NCI-H446 treated with DMSO at 0.1 percent for 48 hours (cell line): ENCODE measurements around the gene MRPL57.
"Not testable (repeated sequence)": the region's sequence is repeated elsewhere in the genome, so short reads cannot be mapped to it uniquely, and the experiment has no call there.

Experiments used
- DNase-seq: peaks from one replicate; lab custom pipeline; 2025; lab: John Stamatoyannopoulos, UW

Gene MRPL57

DNA sequence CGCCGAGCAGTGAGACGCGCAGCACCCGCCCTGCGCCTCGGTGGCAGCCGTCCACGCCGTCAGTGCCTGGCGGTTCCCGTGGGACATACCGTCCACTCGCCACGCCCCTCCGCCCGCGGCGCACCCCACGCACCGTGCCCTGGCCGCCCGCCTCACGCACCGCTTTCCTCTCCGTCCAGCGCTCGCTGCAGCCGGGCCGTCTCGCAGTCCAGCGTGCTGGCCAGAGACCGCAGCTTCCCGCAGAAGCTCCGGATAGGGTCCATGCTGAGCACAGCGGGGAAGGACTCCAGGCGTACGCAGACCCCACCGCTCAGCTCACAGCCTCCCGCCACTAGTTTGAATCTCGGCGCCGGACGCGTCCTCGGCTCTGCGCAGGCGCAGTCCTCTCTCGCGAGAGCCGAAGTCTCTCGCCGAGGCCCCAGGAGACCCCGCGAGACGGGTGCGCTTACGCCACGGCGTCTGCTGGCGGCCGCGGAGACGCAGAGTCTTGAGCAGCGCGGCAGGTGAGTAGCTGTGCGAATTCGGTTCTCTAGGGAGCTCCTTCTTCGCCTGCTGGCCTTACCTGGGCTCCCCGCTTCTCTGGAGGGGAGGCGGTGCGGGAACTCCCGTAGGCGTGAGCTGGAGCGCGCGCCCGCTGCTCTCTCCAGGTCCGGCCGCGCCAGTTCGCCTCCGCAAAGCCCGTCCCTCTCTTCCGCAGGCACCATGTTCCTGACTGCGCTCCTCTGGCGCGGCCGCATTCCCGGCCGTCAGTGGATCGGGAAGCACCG is at the start of gene MRPL57, which contains the start of gene SKA3:
Gene MRPL57, plus strand, starts transcription at position 444 of the 767 bp plus-strand sequence. Its CDS starts 259 bp downstream, at position 703.
Gene SKA3, minus strand, starts transcription at position 338 of the 767 bp plus-strand sequence. Its CDS starts 75 bp downstream, at position 263.
- peak; percentile 86 for DNase-seq

DNA sequence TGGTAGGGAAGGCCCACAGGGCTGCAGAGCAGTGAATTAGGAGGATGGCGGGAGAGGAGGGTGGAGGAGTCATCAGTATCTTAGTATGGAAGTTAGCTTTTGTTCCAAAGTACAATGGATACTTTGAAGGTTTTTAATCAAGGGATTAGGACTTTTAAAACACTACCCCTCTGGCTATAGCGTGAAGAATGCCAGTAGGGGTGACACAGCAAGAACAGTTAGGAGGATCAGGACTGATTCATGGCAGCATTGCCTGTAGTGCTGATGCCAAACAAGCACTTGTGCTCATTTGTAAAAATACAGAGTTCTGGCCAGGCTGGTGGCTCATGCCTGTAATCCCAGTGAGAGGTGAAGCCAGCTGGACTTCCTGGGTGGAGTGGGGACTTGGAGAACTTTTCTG is 46.3 kb upstream of the MRPL57 start:
- no peak for DNase-seq

DNA sequence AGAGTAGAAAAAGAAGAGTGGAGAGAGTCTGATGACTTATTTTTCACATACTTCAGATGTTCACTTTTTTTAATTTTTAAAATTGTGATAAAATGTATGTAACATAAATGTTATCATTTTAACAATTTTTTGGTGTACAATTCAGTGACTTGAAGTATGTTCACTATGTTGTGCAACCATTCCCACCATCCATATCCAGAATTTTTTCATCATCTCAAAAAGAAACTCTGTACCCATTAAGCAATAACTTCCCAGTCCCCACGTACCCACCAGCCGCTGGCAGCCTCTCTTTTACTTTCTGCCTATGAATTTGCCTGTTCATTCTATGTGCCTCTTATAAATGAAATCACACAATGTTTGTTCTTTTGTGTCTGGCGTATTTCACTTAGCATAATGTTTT is 43.4 kb upstream of the MRPL57 start:
- DNase-seq: no peak

DNA sequence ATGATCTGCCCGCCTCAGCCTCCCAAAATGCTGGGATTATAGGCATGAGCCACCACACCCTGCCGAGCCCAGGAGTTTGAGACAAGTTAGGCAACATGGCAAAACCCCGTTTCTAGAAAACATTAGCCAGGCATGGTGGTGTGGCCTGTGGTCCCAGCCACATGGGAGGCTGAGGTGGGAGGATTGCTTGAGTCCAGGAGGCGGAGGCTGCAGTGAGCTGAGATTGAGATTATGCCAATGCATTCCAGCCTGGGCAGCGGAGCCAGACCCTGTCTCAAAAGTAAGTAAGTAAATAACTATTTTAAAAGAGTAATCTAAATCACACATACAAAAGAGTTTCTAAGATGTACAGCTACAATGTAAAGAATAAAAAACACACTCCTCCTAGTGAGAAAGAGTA is 42.0 kb upstream of the MRPL57 start:
- no peak for DNase-seq

DNA sequence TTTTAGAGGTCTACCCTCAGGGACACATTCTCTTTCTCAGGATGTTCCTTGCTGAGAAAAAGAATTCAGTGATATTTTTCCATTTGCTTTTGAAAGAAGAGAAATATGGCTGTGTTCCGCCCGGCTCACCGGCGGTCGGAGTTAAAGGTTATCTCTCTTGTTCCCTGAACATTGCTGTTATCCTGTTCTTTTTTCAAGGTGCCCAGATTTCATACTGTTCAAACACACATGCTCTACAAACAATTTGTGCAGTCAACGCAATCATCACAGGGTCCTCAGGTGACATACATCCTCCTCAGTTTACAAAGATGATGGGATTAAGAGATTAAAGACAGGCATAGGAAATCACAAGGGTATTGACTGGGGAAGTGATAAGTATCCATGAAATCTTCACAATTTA is 40.6 kb upstream of the MRPL57 start:
- DNase-seq: not testable (repeated sequence)

DNA sequence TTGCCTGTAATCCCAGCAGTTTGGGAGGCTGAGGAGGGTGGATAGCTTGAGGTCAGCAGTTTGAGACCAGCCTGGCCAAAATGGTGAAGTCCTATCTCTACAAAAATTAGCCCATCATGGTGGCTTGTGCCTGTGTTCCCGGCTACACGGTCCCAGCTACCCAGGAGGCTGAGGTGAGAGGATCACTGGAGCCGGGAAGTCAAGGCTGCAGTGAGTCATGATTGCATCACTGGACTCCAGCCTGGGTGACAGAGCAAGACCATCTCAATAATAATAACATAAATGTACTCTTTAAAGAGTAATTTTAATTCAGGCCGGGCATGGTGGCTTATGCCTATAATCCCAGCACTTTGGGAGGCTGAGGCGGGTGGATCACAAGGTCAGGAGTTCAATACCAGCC is 38.8 kb upstream of the MRPL57 start:
- no peak for DNase-seq

DNA sequence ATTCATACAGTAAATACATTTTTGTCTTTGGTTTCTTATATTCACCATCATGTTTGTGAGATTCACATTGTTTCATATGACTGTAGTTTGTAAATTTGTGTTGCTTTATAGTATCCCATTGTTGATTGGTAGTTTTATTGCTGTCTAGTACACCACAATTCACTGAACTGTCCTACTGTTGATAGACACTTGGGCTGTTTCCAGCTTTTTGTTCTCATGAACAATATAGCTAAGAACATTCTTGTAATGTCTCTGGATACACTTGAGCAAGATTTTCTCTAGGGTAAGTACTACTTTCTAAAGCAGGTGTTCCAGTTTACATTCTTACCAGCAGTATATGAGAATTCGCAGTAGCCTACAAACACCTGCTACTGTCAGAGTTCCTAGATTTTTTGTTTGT is 37.9 kb upstream of the MRPL57 start:
- no peak for DNase-seq

DNA sequence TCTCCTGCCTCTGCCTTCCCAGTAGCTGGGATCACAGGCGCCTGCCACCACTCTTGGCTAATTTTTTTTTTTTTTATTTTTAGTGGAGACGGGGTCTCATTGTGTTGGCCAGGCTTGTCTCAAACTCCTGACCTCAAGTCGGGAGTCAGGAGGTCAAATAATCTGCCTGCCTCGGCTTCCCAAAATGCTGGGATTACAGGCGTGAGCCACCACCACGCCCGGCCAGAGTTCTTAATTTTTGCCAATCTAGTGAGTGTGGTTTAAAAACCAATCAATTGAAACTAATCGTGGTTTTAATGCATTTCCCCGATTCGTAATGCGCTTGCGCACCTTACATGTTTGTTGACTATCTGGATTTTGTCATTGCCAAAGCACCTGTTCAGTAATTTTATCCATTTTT is 37.1 kb upstream of the MRPL57 start:
- DNase-seq: no peak

DNA sequence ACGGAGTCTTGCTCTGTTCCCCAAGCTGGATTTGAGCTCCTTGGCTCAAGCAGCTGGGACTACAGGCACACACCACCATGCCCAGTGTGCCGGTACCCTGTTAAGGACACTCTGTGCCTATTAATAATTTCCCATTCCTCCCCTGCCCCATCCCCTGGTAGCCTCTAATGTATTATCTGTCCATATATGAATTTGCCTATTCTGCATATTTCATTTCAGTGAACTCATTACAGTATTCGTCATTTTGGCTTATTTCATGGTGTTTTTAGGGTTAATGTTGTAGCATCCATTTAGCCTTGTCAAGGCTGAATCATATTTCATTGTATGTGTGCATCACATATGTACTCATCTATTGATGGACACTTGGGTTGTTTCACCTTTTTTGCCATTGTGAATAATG is 33.7 kb upstream of the MRPL57 start:
- no peak for DNase-seq

DNA sequence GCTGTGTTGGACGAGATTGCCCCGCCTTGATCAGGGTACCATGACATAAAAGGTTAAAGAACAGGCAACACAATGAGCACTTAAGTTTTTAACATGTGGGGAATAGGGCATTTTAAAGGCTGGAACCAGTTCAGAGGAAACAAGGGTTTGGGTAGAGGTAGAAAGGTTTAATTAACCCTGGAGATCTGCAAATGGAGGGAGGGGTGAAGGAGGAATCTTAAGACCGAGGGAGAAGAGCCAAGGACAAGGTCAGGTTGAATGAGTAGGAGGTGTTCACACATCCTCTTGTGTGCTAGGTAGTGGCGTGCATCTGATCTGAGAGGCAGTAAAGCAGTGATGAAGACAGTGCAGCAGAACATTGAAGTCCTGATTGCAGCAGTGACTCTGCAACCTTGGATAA is 28.6 kb upstream of the MRPL57 start:
- DNase-seq: no peak

DNA sequence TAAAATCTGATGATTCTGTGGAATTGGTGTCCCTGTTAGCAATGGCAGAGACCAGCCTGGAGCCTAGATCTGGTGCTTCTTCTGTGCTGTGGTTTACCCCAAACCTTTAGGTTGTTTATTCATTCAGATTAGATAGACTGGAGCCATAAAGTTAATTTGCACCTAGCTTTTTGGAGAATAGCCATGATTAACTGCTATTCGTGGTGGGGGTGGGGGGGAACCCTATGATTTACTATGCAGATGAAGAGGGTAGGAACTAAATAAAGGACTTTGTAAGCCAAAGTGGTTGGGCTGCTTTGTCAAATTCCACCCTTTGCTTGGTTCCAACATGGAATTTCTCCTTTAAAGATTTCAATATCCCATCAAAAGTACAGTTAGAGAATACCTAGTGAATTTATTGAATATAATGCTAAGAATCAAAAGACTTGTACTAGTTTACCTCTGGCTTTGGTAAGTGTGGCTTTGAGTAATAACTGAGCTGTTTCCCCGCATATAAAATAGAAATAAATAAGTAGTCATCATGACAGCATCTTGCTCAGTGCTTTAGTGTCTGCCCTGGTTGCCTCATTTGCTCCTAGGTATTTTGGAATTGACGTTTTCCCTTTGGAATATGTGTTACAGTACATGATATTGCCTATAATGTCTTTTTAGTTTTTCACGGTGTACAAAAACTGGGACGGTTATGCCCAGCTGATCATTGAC is 27.8 kb upstream of the MRPL57 start:
- DNase-seq: no peak

DNA sequence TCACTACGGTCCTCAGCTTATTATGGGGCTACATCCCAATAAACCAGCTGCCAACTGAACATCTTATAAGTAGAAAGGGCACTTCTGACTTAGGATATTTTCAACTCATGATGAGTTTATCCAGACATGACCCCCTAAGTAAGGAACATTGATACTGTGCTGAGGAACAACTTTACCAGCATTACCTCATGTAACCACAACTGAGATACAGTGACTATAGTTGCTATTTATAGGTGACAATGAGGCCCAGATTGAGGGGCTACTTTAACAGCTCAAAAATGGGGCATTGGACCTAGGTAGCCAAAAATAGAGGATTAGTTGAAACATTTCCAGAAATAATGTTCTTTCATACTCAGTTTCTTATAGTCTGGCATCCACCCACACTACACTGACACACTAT is 26.9 kb upstream of the MRPL57 start:
- no peak for DNase-seq

DNA sequence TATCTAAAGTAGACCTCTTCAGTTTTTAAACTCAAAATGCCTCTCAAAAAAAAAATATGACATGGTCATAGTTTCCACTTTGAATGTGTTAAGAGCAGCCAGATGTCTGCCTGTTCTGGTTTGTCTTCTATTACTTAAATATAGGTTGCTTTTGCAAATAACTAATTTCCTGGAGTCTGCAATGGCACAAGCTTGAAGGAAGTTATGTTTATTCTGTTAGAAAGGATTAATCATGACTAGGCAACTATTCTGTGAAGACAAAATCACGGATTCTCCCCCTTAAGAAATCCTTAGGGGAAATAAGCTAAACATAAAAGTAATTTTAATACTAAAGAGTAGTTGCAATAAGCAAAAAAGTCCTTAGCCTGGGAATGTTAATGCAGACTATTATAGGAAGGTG is 26.4 kb upstream of the MRPL57 start:
- DNase-seq: no peak

DNA sequence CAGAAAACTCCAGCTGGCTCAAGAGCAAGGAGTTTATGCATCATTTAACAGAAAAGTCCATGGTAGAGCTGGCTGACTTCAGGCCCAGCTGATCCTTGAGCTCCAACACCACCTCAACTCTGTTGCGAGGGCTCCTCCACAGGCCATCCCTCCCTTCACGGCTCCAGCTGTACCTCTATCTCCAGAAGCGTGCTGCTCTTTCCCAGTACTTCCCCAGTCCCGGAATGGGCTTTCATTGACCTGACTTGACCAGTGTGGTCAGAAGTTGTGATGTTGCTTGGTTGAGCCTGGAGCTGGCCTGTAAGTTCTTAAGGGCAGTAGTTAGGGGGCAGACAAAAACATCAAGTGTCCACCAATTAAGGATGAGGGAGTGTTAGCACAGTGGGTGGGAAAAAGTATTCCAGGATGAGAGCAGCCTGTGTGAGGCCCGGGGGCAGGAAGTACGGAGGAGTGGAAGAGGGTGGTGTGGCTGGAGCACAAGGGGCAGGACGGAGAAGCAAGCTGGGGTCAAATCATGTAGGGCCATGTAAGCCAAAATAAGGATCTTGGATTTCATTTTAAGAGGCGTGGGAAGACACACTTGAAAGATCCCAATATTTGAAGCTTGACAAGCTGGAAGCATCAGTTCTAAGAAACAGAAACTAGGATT is 24.1 kb upstream of the MRPL57 start:
- no peak for DNase-seq

DNA sequence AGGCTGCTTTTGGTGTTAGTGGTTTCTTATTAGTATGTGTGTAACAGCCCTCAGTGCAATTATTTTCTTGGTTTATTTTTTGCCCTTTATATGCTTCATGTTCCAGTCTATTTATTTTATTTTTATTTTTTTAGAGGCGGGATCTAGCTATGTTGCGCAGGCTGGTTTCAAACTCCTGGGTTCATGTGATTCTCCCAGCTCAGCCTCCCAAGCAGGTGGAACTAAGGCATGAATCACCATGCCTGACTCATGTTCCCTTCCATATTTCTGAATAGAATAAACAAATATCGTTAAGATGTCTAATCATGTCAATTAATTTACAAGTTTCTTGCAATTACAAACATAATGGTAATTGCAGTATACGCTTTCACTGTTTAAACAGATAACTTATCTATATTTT is 11.8 kb upstream of the MRPL57 start:
- DNase-seq: no peak

DNA sequence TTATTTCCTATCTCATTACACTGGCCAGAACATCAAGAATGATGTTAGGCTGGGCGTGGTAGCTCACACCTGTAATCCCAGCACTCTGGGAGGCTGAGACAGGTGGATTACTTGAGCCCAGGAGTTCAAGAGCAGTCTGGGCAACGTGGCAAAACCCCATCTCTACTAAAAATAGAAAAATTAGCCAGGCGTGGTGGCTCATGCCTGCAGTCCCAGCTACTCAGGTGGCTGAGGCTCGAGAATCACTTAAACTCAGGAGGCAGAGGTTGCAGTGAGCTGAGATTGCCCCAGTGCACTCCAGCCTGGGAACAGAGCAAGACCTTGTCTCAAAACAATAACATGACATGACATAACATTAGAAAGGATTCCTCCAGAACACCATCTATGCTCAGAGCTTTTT is 10.9 kb upstream of the MRPL57 start:
- DNase-seq: not testable (repeated sequence)

DNA sequence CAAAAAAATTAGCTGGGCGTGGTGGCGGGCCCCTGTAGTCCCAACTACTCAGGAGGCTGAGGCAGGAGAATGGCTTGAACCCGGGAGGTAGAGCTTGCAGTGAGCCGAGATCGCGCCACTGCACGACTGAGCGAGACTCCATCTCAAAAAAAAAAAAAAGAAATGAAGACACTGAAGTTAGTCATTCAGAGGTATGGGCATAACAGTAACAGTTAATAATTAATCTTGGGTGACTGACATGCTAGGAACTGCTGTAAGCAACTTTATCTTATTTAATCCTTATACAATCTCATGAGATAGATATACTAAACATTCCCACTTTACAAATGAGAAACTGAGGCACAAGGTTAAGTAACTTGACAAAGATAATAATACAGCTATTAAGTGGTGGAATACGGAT is 5.0 kb upstream of the MRPL57 start:
- DNase-seq: no peak

DNA sequence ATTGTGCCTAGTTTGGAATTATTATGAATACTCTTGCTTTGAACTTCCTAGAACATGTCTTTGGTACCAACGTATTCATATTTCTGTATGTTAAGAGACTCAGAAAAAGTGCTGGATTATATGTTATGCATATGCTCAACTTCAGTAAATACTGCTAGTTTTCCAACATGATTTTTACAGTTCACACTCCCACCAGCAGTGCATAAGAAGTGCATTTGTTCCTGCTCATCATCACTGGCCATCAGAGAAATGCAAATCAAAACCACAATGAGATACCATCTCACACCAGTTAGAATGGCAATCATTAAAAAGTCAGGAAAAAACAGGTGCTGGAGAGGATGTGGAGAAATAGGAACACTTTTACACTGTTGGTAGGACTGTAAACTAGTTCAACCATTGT is 2.7 kb upstream of the MRPL57 start:
- not testable (repeated sequence) for DNase-seq

DNA sequence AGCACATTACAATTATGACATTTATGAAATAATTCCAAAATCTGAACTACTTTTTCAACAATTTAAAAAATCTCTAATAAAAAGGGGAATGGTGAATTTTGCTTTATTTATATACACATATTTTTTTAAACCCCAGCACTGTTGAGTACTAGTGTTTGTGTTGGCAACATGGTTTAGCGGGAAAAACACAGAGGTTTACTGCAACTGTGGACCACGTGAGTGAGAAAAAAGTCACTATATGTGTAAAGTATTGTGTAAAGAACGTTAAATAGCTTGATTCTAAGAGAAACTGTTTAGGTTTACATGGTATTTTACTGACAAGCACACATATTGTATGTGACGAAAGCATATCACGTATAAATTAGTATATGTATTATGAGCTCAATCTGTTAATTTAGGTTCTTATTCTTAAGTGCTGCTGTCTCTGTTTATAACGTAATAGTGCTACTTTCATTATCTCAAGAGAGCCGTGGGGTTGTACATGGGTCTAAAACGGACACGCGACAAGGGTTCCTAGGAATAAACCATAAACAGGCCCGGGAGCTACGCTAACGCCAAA is 723 bp upstream of the MRPL57 start:
- peak; percentile 34 for DNase-seq

DNA sequence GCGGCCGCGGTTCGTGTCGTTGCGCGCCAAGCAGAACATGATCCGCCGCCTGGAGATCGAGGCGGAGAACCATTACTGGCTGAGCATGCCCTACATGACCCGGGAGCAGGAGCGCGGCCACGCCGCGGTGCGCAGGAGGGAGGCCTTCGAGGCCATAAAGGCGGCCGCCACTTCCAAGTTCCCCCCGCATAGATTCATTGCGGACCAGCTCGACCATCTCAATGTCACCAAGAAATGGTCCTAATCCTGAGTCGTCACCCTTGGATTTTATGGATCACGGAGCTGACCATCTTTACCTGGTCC is 475 bp downstream of the MRPL57 start:
- no peak for DNase-seq

DNA sequence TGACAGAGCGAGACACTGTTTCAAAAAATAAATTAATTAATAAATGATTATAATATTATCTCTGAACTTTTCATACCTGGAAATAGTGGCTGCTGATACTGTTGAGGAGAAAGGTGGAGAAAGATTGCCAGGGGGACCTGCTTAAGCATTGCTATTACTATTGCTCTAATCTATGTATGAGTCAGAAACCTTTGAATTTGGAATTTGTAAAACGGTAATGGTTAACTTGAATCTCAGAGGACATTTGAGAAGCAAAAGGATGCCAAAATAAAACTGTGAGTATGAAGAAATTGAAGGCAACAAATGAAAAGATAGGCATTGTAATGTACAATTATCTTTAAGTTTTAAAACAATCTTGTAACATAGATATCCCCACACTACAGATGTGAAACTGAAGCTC is 5.2 kb downstream of the MRPL57 start:
- no peak for DNase-seq

DNA sequence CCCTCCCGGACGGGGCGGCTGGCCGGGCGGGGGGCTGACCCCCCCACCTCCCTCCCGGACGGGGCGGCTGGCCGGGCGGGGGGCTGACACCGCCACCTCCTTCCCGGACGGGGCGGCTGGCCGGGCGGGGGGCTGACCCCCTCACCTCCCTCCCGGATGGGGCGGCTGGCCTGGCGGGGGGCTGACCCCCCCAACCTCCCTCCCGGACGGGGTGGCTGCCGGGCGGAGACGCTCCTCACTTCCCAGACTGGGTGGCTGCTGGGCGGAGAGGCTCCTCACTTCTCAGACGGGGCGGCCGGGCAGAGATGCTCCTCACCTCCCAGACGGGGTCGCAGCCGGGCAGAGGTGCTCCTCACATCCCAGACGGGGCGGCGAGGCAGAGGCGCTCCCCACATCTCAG is 10.0 kb downstream of the MRPL57 start:
- DNase-seq: not testable (repeated sequence)

DNA sequence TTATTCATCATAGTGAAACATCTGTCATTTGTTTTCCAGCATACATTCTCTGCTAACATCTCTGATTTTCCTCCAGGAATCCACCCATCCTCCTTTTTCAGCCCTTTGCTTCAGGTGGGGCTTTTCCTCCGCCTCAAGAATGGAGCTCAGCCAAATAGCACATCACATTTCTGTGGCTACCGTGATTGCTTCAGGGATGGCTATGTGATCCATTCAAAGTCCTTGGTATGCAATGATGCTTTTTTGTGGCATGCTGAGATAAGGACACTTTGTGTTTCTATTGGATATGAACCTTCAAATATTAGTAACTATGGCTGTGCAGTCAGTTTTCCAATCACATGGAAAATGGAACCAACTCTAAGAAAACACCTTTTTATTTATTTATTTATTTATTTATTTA is 18.3 kb downstream of the MRPL57 start:
- DNase-seq: not testable (repeated sequence)
